Ramos (cell line): ENCODE data around the gene PRRT1.
"Not testable (repeated sequence)": the region's sequence is repeated elsewhere in the genome, so short reads cannot be mapped to it uniquely, and the experiment has no call there.

ENCODE experiments used
- in situ Hi-C: fragments of 300-500 bp; cut with MboI; formaldehyde crosslinking; loops from one replicate; pipeline ENCODE4 v1.14.3; 2022; ENCODE audit warnings: low sequenced_read_pairs; ENCODE audit not compliant: unreplicated experiment

PRRT1 gene

DNA sequence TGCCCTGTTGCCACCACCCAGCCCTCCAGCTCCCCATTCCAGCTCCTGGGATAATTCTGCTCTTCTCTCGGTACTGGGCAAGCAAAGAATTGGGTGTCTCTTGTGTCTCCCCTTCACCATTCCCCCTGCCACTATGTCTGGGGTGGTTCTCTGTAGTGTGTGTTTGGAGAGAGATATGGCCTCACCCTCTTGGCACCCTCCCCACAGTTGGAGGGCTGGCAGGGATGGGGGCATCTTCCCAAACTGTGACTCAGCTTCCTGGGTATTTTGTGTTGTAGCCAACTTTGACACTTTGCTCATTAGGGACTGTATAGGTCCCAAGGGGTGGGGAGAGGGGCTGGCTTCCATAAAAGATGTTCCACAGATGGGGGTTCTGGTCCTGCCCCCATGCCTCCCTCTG is 44.3 kb downstream of the PRRT1 start:
- in situ Hi-C loops = no loop called here

DNA sequence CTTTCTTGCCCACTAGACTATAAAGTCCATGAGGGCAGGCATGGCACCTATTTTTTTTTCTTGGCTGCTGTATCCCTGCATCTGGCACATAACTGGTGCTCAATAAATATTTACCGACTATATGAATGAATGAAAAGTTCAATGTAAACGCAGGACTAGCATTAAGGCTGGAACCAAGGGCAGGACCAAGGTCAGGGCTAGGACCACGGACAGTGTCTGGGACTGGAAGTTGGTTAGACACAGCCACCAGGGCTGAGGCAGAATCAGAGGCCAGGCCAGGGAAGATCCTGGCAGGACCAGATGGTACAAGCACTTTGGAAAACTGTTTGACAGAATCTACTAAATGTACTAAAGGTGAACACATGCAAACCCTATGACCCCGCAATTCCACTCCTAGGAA is 46.3 kb downstream of the PRRT1 start:
- in situ Hi-C loops = no loop called here

DNA sequence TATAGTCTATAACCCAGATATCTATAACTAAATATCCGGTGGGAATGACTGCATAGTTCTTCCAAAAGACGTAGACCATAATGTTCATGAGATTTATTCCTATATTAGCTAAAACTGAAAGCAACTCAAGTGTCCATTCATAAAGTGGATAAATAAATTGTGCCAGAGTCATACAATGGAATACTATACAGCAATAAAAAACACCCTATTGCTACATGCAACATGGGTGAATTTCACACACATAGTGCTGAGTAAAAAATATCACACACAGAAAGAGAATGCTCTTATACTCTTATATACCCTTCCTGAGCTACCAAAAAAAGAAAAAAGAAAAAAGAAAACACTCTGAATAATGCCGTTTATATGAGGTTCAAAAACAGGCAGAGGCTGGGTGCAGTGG is 49.5 kb downstream of the PRRT1 start:
- in situ Hi-C loops = no loop called here

DNA sequence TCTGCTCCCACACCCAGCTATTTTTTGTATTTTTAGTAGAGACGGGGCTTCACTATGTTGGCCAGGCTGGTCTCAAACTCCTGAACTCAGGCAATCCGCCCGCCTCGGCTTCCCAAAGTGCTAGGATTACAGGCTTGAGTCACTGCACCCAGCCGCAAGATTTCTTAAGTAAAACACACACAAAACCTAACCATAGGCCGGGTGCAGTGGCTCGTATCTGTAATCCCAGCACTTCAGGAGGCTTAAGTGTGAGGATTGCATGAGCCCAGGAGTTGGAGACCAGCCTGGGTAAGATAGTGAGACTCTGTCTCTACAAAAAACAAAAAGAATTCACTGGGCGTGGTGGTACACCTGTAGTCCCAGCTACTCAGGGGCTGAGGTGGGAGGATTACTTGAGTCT is 51.5 kb downstream of the PRRT1 start:
- in situ Hi-C loops = not testable (repeated sequence)
